Gastrocnemius medialis (tissue), 4 donors: ENCODE results near the gene CFAP45. TPM values are rescaled to one million over a fixed set of nuclear protein-coding genes. Genes with fewer than 3 reads are reported as not detected.

Experiments
- ATAC-seq, 2 donors: fragments of 150-250 bp; one replicate each; pipeline ENCODE4 v1.9.1; 2016
- DNase-seq, 2 donors: peaks; one replicate each; pipeline ENCODE4 v3.0.0-alpha.2; 2019
- H3K27ac ChIP-seq, 4 donors: fragments of 200-600 bp; sonication (generic); 1 replicate in 1 of 4; 2 replicates in 3 of 4; pipeline ENCODE4 v1.5.1; 2016 to 2018; ENCODE audit warnings: mild to moderate bottlenecking in 2 of 4, moderate library complexity in 1 of 4
- H3K27me3 ChIP-seq, 3 donors: fragments of 200-600 bp; sonication (generic) in 2 of 3; 1 replicate in 1 of 3; 2 replicates in 2 of 3; pipeline versions ENCODE4 v1.5.1 to v1.6.0; 2016 to 2019; ENCODE audit warnings: mild to moderate bottlenecking in 1 of 3, moderate library complexity in 1 of 3
- H3K36me3 ChIP-seq, 2 donors: fragments of 200-600 bp; sonication (generic) in 1 of 2; one replicate each; pipeline ENCODE4 v1.5.1; 2017 to 2018
- H3K4me1 ChIP-seq, 2 donors: fragments of 200-600 bp; sonication (generic) in 1 of 2; one replicate each; pipeline ENCODE4 v1.5.1; 2016 to 2017; ENCODE audit warnings: mild to moderate bottlenecking in 2 of 2
- H3K4me3 ChIP-seq, 4 donors: fragments of 200-600 bp; sonication (generic) in 3 of 4; 1 replicate in 1 of 4; 2 replicates in 3 of 4; pipeline ENCODE4 v1.5.1; 2016 to 2019; ENCODE audit warnings: mild to moderate bottlenecking in 2 of 4
- H3K9me3 ChIP-seq, 3 donors: fragments of 200-600 bp; sonication (generic) in 2 of 3; 1 replicate in 1 of 3; 2 replicates in 2 of 3; pipeline ENCODE4 v1.5.1; 2016 to 2019
- CTCF ChIP-seq, 5 experiments: fragments of 450-650 bp in 3 of 5; fragments of 200-600 bp in 2 of 5; sonication (generic) in 2 of 5; IDR thresholded peaks in 4 of 5; conservative IDR thresholded peaks in 1 of 5; 1 replicate in 4 of 5; 2 replicates in 1 of 5; pipeline ENCODE4 v1.5.1; 2016 to 2019; ENCODE audit warnings: antibody characterized with exemption in 5 of 5, mild to moderate bottlenecking in 3 of 5, moderate library complexity in 3 of 5
- POLR2A ChIP-seq, 2 donors: fragments of 450-650 bp; IDR thresholded peaks; one replicate each; pipeline ENCODE4 v1.6.1; 2017; ENCODE audit warnings: antibody characterized with exemption in 2 of 2, mild to moderate bottlenecking in 2 of 2, moderate library complexity in 2 of 2
- in situ Hi-C, 4 donors: fragments of 200-750 bp; cut with MboI; loops; one replicate each; pipeline versions ENCODE4 v1.15.0 to v1.8.0; 2017; ENCODE audit warnings: low sequenced_read_pairs in 4 of 4
- intact Hi-C: fragments of 100-400 bp; cut with DNase I; formaldehyde crosslinking; loops from one replicate; pipeline ENCODE4 v1.15.1; 2023; ENCODE audit warnings: low total_unique reads
- total RNA-seq, 4 donors: library from RNA; depleted of rRNA; stranded (reverse); fragments of >200 nt; gene quantifications; one replicate each; pipeline versions ENCODE4 v1.1.0 to v1.2.3, GENCODE V29; 2016

The CFAP45 gene
- total RNA-seq, 4 donors from 2014 or later = not detected

- no peak for ATAC-seq
- H3K4me3 ChIP-seq = no peak overlapping the region
- intact Hi-C loops (no loop called here), in situ Hi-C loops (loop anchor here in 1 of 4 donors (10.0 kb wide), 1 partner anchor 104 kb away; no protein-coding TSS in a partner anchor)
- H3K9me3 ChIP-seq = no peaks in the 10 kb centered on the region
- H3K27ac ChIP-seq = no peak overlapping the region
- H3K27me3 ChIP-seq = no peaks in the 10 kb centered on the region
- TF ChIP-seq POLR2A (IDR thresholded peaks at IDR 0.05) = no peak
- no peak for DNase-seq
- no peaks in the 10 kb centered on the region for H3K36me3 ChIP-seq
- peaks cover 0 to 4% of the 10 kb centered on the region in 2 donors for H3K4me1 ChIP-seq
These were observed 1.4 kb downstream of the CFAP45 start for GRCh38 chr1:159898527-159898926.

- DNase-seq (no peak), ATAC-seq (no peak)
- no peaks in the 10 kb centered on the region for H3K9me3 ChIP-seq
- no peaks in the 10 kb centered on the region for H3K27me3 ChIP-seq
- intact Hi-C loops (no loop called here), in situ Hi-C loops (loop anchor here in 1 of 4 donors (10.0 kb wide), 1 partner anchor 103 kb away; no protein-coding TSS in a partner anchor)
- peaks cover 0 to 4% of the 10 kb centered on the region in 2 donors for H3K4me1 ChIP-seq
- H3K27ac ChIP-seq = no peak overlapping the region
- TF ChIP-seq POLR2A (IDR thresholded peaks at IDR 0.05) (no peak), CTCF (IDR thresholded peaks at IDR 0.05 in 4 of 5, conservative IDR thresholded peaks at IDR 0.05 in 1 of 5) (no peak)
- H3K4me3 ChIP-seq = no peak overlapping the region
- H3K36me3 ChIP-seq = no peaks in the 10 kb centered on the region
These were observed 2.0 kb downstream of the CFAP45 start for GRCh38 chr1:159897962-159898361.

- Histone ChIP-seq H3K9me3 (no peaks in the 10 kb centered on the region), H3K36me3 (no peaks in the 10 kb centered on the region), H3K27me3 (no peaks in the 10 kb centered on the region), H3K4me1 (peaks cover 0 to 4% of the 10 kb centered on the region in 2 donors), H3K4me3 (no peak overlapping the region), H3K27ac (peak overlapping the region in 1 of 4 donors; percentile 27)
- ATAC-seq = no peak
- intact Hi-C loops = no loop called here
- DNase-seq = no peak
- no peak for TF ChIP-seq CTCF (IDR thresholded peaks at IDR 0.05 in 4 of 5, conservative IDR thresholded peaks at IDR 0.05 in 1 of 5)
- no peak for TF ChIP-seq POLR2A (IDR thresholded peaks at IDR 0.05)
- in situ Hi-C loops = loop anchor here in 1 of 4 donors (10.0 kb wide), 1 partner anchor 102 kb away; no protein-coding TSS in a partner anchor
These were observed 3.4 kb downstream of the CFAP45 start for GRCh38 chr1:159896546-159896930.

- H3K4me1 ChIP-seq = peaks cover 0 to 4% of the 10 kb centered on the region in 2 donors
- H3K27ac ChIP-seq = peak overlapping the region in 1 of 4 donors; percentile 27
These were observed 4.0 kb downstream of the CFAP45 start for GRCh38 chr1:159895836-159896545.

More at GRCh38 chr1:159895836-159896545, 4.0 kb downstream of the CFAP45 start:
- TF ChIP-seq POLR2A (IDR thresholded peaks at IDR 0.05) (no peak), CTCF (IDR thresholded peaks at IDR 0.05 in 4 of 5, conservative IDR thresholded peaks at IDR 0.05 in 1 of 5) (no peak)
- Histone ChIP-seq H3K9me3 (no peaks in the 10 kb centered on the region), H3K4me3 (no peak overlapping the region), H3K27me3 (no peaks in the 10 kb centered on the region), H3K36me3 (no peaks in the 10 kb centered on the region)
- intact Hi-C loops = no loop called here
- DNase-seq = peak in 1 of 2 donors; percentile 20
- ATAC-seq = peak; percentile 16 to 36
- in situ Hi-C loops = loop anchor here in 1 of 4 donors (10.0 kb wide), 1 partner anchor 101 kb away; no protein-coding TSS in a partner anchor
